Breast epithelium (tissue), 4 donors: Measurements from ENCODE around the gene ZNF106. TPM values are rescaled to one million over a fixed set of nuclear protein-coding genes. Genes with fewer than 3 reads are reported as not detected.

ENCODE experiments used
- DNase-seq, 2 donors: peaks; one replicate each; pipeline ENCODE4 v3.0.0-alpha.2; 2019; ENCODE audit warnings: low spot score in 2 of 2
- H3K27ac ChIP-seq, 2 donors: fragments of 200-600 bp; sonication (generic) in 1 of 2; one replicate each; pipeline ENCODE4 v1.5.1; 2016 to 2019; ENCODE audit warnings: mild to moderate bottlenecking in 1 of 2
- H3K27me3 ChIP-seq, 2 donors: fragments of 200-600 bp; sonication (generic) in 1 of 2; one replicate each; pipeline versions ENCODE4 v1.5.1 to v1.6.0; 2017 to 2019; ENCODE audit warnings: control low read depth in 1 of 2, mild to moderate bottlenecking in 1 of 2
- H3K36me3 ChIP-seq: fragments of 200-600 bp; one replicate; pipeline ENCODE4 v1.5.1; 2019
- H3K4me1 ChIP-seq, 2 donors: fragments of 200-600 bp; sonication (generic); one replicate each; pipeline ENCODE4 v1.5.1; 2016 to 2019; ENCODE audit warnings: control low read depth in 1 of 2
- H3K4me3 ChIP-seq, 3 donors: fragments of 200-600 bp; sonication (generic); 1 replicate in 2 of 3; 2 replicates in 1 of 3; pipeline ENCODE4 v1.5.1; 2016 to 2019; ENCODE audit warnings: mild to moderate bottlenecking in 3 of 3, moderate library complexity in 2 of 3
- H3K9me3 ChIP-seq, 2 donors: fragments of 200-600 bp; sonication (generic) in 1 of 2; one replicate each; pipeline ENCODE4 v1.5.1; 2016 to 2019; ENCODE audit warnings: control low read depth in 1 of 2
- CTCF ChIP-seq, 3 donors: fragments of 450-650 bp; IDR thresholded peaks; one replicate each; pipeline ENCODE4 v1.5.1; 2016 to 2017; ENCODE audit warnings: antibody characterized with exemption in 3 of 3, mild to moderate bottlenecking in 3 of 3, moderate library complexity in 3 of 3
- POLR2A ChIP-seq: fragments of 450-650 bp; IDR thresholded peaks from one replicate; pipeline ENCODE4 v1.6.1; 2016; ENCODE audit warnings: antibody characterized with exemption, mild to moderate bottlenecking, moderate library complexity
- POLR2AphosphoS5 ChIP-seq, 3 donors: sonication (generic); formaldehyde crosslinking; IDR thresholded peaks; one replicate each; pipeline ENCODE4 v1.6.1; 2017; ENCODE audit warnings: antibody characterized with exemption in 3 of 3
- intact Hi-C: fragments of 100-400 bp; cut with DNase I; formaldehyde crosslinking; loops from one replicate; pipeline ENCODE4 v1.15.1; 2023; ENCODE audit warnings: low total_unique reads
- total RNA-seq, 3 donors: library from RNA; depleted of rRNA; stranded (reverse); fragments of >200 nt; gene quantifications; one replicate each; pipeline ENCODE4 v1.1.0, GENCODE V29; 2016

Gene ZNF106
- total RNA-seq, 3 donors from 2014 or later: 59.6 to 151 (median 60.0) TPM

GRCh38 chr15:42409011-42409410, 81.9 kb downstream of the ZNF106 start:
- H3K4me1 ChIP-seq: no peaks in the 10 kb centered on the region
- H3K36me3 ChIP-seq: no peaks in the 10 kb centered on the region
- no peak overlapping the region for H3K4me3 ChIP-seq

GRCh38 chr15:42408178-42408577, 82.8 kb downstream of the ZNF106 start:
- H3K27me3 ChIP-seq: no peaks in the 10 kb centered on the region
- no peaks in the 10 kb centered on the region for H3K36me3 ChIP-seq
- H3K27ac ChIP-seq: no peak overlapping the region
- H3K4me1 ChIP-seq: no peaks in the 10 kb centered on the region
- H3K9me3 ChIP-seq: no peaks in the 10 kb centered on the region
- TF ChIP-seq CTCF (IDR thresholded peaks at IDR 0.05): no peak
- TF ChIP-seq POLR2A: no peak
- no peak for TF ChIP-seq POLR2AphosphoS5 (IDR thresholded peaks at IDR 0.05)
- no peak overlapping the region for H3K4me3 ChIP-seq
- no peak for DNase-seq
- intact Hi-C loops: no loop called here

More at GRCh38 chr15:42409011-42409410, 81.9 kb downstream of the ZNF106 start:
- Histone ChIP-seq H3K9me3 (no peaks in the 10 kb centered on the region), H3K27ac (no peak overlapping the region), H3K27me3 (no peaks in the 10 kb centered on the region)
- no peak for TF ChIP-seq POLR2A
- no peak for TF ChIP-seq CTCF (IDR thresholded peaks at IDR 0.05)
- no peak for TF ChIP-seq POLR2AphosphoS5 (IDR thresholded peaks at IDR 0.05)
- DNase-seq: no peak
- intact Hi-C loops: no loop called here

GRCh38 chr15:42405863-42406482, 85.0 kb downstream of the ZNF106 start:
- no peak for TF ChIP-seq CTCF (IDR thresholded peaks at IDR 0.05)
- TF ChIP-seq POLR2AphosphoS5 (IDR thresholded peaks at IDR 0.05): no peak
- no peak for TF ChIP-seq POLR2A
- intact Hi-C loops: no loop called here
- H3K4me3 ChIP-seq: no peak overlapping the region
- DNase-seq: no peak
- no peak overlapping the region for H3K27ac ChIP-seq
- H3K36me3 ChIP-seq: no peaks in the 10 kb centered on the region
- H3K27me3 ChIP-seq: no peaks in the 10 kb centered on the region
- H3K9me3 ChIP-seq: no peaks in the 10 kb centered on the region
- H3K4me1 ChIP-seq: no peaks in the 10 kb centered on the region

GRCh38 chr15:42404461-42405235, 86.3 kb downstream of the ZNF106 start:
- no peak for DNase-seq
- intact Hi-C loops: no loop called here
- no peak for TF ChIP-seq POLR2AphosphoS5 (IDR thresholded peaks at IDR 0.05)
- TF ChIP-seq CTCF (IDR thresholded peaks at IDR 0.05): no peak
- no peak for TF ChIP-seq POLR2A
- Histone ChIP-seq H3K4me1 (no peaks in the 10 kb centered on the region), H3K36me3 (no peaks in the 10 kb centered on the region), H3K4me3 (no peak overlapping the region), H3K9me3 (no peaks in the 10 kb centered on the region), H3K27ac (no peak overlapping the region), H3K27me3 (no peaks in the 10 kb centered on the region)

- intact Hi-C loops: no loop called here
- Histone ChIP-seq H3K36me3 (no peaks in the 10 kb centered on the region), H3K9me3 (no peaks in the 10 kb centered on the region), H3K27ac (no peak overlapping the region), H3K4me3 (no peak overlapping the region), H3K27me3 (no peaks in the 10 kb centered on the region), H3K4me1 (no peaks in the 10 kb centered on the region)
- TF ChIP-seq POLR2AphosphoS5 (IDR thresholded peaks at IDR 0.05): no peak
- TF ChIP-seq POLR2A: no peak
- TF ChIP-seq CTCF (IDR thresholded peaks at IDR 0.05): no peak
- no peak for DNase-seq
Observed at GRCh38 chr15:42403389-42403788, 87.6 kb downstream of the ZNF106 start.
